Measurements from ENCODE around the gene PTPRM. TPM values are rescaled to one million over a fixed set of nuclear protein-coding genes. Genes with fewer than 3 reads are reported as not detected.

PTPRM gene
- total RNA-seq, 2 donors from 2014 or later = 80.1 to 106 TPM

DNA sequence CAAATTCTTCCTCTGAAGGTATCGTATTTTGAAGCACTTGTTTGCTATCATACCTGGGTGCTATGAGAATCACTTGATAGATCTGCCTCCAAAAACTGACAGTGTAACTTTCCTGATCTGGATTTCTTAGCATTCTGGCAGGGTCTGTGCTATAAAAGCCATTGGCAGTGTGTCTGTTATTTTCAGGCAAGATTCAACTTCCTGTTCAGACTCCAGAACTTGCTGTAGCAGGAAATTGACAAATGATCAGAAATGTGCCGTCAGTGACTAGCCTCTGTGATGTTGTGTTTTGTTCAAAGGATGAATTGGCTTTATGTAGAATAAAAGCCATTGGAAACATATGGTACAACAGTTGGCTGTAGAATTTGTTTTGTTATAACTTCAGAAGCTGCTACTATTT, 273.3 kb downstream of the PTPRM start:
- TF ChIP-seq, protein P1, sequence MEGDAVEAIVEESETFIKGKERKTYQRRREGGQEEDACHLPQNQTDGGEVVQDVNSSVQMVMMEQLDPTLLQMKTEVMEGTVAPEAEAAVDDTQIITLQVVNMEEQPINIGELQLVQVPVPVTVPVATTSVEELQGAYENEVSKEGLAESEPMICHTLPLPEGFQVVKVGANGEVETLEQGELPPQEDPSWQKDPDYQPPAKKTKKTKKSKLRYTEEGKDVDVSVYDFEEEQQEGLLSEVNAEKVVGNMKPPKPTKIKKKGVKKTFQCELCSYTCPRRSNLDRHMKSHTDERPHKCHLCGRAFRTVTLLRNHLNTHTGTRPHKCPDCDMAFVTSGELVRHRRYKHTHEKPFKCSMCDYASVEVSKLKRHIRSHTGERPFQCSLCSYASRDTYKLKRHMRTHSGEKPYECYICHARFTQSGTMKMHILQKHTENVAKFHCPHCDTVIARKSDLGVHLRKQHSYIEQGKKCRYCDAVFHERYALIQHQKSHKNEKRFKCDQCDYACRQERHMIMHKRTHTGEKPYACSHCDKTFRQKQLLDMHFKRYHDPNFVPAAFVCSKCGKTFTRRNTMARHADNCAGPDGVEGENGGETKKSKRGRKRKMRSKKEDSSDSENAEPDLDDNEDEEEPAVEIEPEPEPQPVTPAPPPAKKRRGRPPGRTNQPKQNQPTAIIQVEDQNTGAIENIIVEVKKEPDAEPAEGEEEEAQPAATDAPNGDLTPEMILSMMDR (IDR thresholded peaks at IDR 0.05) = no peak
- Histone ChIP-seq H3K36me3 (no peaks in the 10 kb centered on the region), H3K27me3 (no peaks in the 10 kb centered on the region), H3K27ac (no peak overlapping the region), H3K9me3 (peaks cover 0 to 16% of the 10 kb centered on the region in 2 donors), H3K4me1 (peaks cover 0 to 18% of the 10 kb centered on the region in 2 donors), H3K4me3 (no peak overlapping the region)
- no peak for DNase-seq (ENCODE audit: low spot score)

DNA sequence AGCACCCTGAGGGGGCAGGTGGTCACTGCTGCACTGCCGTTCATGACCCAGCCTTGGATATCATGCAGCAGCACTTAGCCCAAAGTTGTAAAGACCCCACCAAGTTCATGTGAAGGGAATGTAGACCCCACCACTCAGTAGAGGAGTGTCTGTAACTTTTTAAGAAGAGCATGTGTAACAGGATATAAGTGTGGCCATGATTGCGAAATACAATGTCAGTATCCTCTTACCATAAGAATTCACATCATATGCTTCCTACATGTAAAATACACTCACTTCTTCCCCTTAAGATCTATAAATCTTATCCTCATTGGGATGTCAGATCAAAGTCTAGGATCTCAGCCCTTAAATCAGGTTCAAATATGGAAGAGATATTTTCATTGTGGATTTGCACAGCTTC, 276.9 kb downstream of the PTPRM start:
- Histone ChIP-seq H3K27ac (no peak overlapping the region), H3K27me3 (no peaks in the 10 kb centered on the region), H3K9me3 (peaks cover 0 to 16% of the 10 kb centered on the region in 2 donors), H3K4me3 (no peak overlapping the region), H3K4me1 (peaks cover 0 to 22% of the 10 kb centered on the region in 2 donors), H3K36me3 (no peaks in the 10 kb centered on the region)
- no peak for DNase-seq (ENCODE audit: low spot score)
- TF ChIP-seq, protein P1 (IDR thresholded peaks at IDR 0.05) = no peak

DNA sequence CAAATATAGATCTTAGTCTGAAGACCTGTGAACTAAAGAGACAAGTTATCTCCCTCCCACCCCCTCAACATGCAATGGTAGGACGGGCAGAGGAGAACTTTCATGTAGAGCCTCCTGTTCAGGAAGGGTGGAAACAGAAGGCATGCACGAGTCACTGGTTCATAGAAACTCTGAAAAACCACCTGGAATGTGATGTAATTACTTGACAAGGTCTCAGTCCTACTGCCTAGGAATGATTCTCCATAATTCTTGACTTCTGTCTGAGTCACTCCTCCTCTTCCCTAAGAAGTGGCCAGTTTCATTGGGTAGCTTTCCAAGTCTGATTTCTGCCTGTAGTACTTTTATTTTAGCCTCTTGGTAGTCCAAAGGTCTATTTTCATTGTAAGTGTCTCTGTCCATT, 277.3 kb downstream of the PTPRM start:
- no peaks in the 10 kb centered on the region for H3K36me3 ChIP-seq

DNA sequence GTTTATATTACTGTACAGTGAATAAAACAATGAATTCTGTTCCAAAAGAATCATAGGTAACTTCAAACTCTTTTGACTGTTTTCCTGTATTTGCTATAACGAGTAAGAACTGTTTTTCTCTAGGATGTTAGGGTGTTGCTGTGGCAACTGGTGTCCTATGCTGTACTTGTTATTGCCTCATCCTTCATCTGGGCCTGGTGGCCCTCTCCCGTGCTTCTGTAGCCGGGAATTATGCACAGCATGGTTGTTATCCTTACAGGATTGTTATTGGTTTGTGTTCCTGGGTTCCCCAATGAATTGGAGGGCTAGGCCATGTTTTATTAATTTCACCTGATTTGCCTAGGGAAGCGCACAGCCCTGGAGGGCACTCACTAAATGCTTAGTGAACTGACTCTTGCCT, 279.2 kb downstream of the PTPRM start:
- Histone ChIP-seq H3K36me3 (no peaks in the 10 kb centered on the region), H3K9me3 (peaks cover 0 to 16% of the 10 kb centered on the region in 2 donors), H3K4me1 (peaks cover 0 to 4% of the 10 kb centered on the region in 2 donors), H3K27me3 (no peaks in the 10 kb centered on the region), H3K27ac (no peak overlapping the region), H3K4me3 (no peak overlapping the region)
- no peak for DNase-seq (ENCODE audit: low spot score)
- TF ChIP-seq, protein P1 (IDR thresholded peaks at IDR 0.05) = no peak

More for the DNA sequence above, 277.3 kb downstream of the PTPRM start:
- no peaks in the 10 kb centered on the region for H3K27me3 ChIP-seq
- H3K4me1 ChIP-seq = peaks cover 0 to 20% of the 10 kb centered on the region in 2 donors
- peaks cover 0 to 16% of the 10 kb centered on the region in 2 donors for H3K9me3 ChIP-seq
- TF ChIP-seq, protein P1 (IDR thresholded peaks at IDR 0.05) = no peak
- H3K4me3 ChIP-seq = no peak overlapping the region
- DNase-seq (ENCODE audit: low spot score) = no peak
- no peak overlapping the region for H3K27ac ChIP-seq

DNA sequence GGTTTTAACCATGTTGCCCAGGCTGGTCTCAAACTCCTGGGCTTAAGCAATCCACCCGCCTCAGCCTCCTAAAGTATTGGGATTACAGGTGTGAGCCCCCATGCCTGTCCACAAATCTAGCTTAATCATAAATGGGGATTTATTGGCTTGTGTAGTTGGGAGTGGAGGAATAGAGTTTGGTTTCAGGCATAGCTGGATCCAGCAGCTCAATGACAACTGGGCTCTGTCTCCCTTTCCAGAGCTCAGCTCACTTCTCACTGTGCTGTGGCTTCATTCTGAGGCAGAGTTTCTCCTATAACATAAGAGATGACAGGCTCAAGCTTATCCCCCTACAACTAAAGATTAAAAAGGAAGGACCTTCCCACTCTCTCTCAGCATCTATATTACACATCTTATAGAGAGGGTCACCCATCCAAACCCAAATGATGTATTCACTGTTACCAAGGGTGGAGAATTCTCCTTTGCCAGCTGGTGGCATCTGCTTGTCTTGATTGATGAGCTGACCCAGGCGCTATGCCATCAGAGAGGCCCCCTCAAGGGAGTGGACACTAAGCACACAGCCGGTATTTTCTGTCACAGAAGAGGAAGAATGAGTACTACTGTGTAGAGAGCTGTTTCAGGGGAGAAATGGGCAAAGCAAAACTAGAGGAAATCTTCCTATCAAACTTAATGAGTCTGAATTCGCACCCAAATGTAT, 280.4 kb downstream of the PTPRM start:
- DNase-seq (ENCODE audit: low spot score) = no peak
- H3K27ac ChIP-seq = no peak overlapping the region
- TF ChIP-seq, protein P1 (IDR thresholded peaks at IDR 0.05) = no peak
- H3K36me3 ChIP-seq = no peaks in the 10 kb centered on the region
- peaks cover 0 to 4% of the 10 kb centered on the region in 2 donors for H3K4me1 ChIP-seq
- H3K9me3 ChIP-seq = peaks cover 0 to 16% of the 10 kb centered on the region in 2 donors
- H3K27me3 ChIP-seq = no peaks in the 10 kb centered on the region
- H3K4me3 ChIP-seq = no peak overlapping the region

DNA sequence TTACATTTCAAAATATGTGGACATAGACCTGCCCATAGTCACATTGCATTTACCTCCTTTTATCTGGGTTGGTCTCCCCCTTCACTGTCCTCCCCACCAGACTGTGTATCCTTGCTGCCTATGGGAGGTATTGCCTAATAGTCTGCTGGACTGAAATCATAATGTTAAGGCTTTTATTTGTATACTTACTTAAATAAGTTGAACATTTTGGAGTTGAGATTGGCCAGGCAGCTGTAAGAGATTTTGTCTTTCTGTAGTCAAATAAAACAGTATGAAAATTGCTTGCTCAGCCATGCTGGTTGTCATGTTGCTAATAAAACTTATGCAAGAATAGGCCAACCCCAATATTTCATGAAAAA, 280.9 kb downstream of the PTPRM start:
- Histone ChIP-seq H3K4me1 (peaks cover 0 to 4% of the 10 kb centered on the region in 2 donors), H3K9me3 (peaks cover 0 to 16% of the 10 kb centered on the region in 2 donors), H3K27ac (no peak overlapping the region), H3K4me3 (no peak overlapping the region), H3K36me3 (no peaks in the 10 kb centered on the region), H3K27me3 (no peaks in the 10 kb centered on the region)
- no peak for DNase-seq (ENCODE audit: low spot score)
- TF ChIP-seq, protein P1 (IDR thresholded peaks at IDR 0.05) = no peak

All from right atrium auricular region (tissue), 2 donors.